ENCODE data around the gene RALBP1. TPM values are rescaled to one million over a fixed set of nuclear protein-coding genes. Genes with fewer than 3 reads are reported as not detected.

The RALBP1 gene
- total RNA-seq, 2 experiments from 2014 or later: 47.3 to 48.4 TPM

DNA sequence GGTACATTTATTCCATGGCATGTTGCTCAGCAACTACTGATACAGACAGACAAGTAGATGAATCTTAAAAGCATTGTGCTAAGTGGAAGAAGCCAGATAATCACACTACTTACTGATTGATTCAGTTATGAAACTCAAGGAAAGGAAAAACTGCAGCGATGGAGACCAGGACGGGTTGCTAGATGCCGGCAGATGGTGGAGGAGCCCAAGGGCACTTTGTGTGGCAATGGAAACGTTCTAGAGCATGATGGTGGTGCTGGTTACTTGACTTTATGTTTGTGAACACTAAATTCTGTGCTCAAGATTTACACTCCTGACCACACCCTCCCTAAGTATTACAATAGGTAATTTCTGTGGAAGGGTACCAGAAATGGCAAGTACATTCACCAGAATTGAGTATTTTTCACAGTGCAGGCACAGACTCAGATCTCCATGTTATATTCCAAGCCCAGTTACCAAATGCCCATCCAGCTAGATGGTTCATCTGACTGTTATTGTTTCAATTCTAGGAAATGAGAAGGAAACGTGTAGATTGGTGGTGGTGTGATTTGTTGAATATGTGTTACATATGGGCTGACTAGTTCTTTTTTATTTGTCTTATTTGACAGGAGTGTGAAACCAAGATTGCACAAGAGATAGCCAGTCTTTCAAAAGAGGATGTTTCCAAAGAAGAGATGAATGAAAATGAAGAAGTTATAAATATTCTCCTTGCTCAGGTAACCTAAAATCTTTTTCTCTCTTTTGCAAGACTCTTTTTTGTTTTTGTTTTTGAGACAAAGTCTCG is 55.1 kb downstream of the RALBP1 start:
- Mint-ChIP-seq H3K27ac (no peak overlapping the region), H3K27me3 (no peaks in the 10 kb centered on the region), H3K4me3 (no peak overlapping the region), H3K9me3 (peaks cover 3% of the 10 kb centered on the region), H3K4me1 (peaks cover 8% of the 10 kb centered on the region), H3K36me3 (ENCODE audit: low read depth) (peaks cover 53% of the 10 kb centered on the region)
- CTCF ChIA-PET: no interaction called here
- no peak for DNase-seq
- POLR2A ChIA-PET: no interaction called here

DNA sequence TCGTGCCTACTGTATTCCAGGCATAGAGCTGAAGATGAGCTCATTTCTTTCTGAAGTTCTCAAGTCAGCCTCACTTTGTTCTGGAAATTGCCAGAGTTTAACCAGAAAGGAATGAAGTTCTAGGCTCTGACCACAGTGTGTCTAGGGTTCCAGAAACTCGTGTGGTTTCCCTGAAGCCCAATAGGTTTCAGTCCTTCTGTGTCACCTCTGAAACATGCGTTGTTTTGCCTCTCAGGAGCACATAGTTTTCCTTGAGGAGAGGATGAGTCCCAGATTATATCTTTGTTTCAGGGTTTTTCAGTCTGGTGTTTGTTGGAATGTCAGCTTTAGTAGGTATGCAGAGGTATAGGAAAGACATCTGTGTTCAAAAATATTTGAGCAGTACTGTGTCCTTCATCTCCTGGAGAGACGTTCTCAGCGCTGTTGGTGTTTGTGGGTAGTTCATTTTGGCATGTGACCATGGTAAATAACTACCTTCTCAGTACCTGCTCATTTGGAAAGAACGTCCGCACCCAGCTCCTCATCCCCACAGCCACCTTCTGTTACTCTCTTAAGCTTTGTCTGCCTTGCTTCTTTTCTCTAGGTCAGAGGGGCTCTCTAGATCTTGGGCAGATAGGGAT is 56.6 kb downstream of the RALBP1 start:
- no peak overlapping the region for H3K4me3 Mint-ChIP-seq

DNA sequence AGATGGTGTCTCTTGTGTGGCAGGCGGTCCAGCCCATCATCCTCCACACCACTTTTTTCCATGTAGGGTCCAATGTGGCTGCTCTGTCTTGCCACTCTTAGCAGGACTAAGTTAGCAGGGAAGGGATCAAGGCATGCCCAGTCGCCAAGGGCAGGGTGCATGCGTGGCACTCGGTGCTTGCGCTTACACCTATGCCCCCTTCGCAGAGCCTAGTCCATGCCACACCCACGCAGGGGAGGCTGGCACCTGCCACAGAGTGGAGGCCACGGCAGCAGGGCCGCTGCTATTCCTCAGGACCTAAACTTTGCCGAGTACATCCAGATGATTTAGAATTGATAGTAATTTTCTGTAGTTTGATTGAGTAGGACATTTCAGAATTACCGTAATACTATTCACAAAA is 59.5 kb downstream of the RALBP1 start:
- peaks cover 36% of the 10 kb centered on the region for H3K36me3 Mint-ChIP-seq (ENCODE audit: low read depth)
- peaks cover 8% of the 10 kb centered on the region for H3K4me1 Mint-ChIP-seq
- H3K27me3 Mint-ChIP-seq: no peaks in the 10 kb centered on the region
- no peak for DNase-seq
- POLR2A ChIA-PET: no interaction called here
- H3K4me3 Mint-ChIP-seq: no peak overlapping the region
- H3K27ac Mint-ChIP-seq: no peak overlapping the region
- no peaks in the 10 kb centered on the region for H3K9me3 Mint-ChIP-seq
- CTCF ChIA-PET: no interaction called here

More for the DNA sequence above, 56.6 kb downstream of the RALBP1 start:
- DNase-seq: no peak
- CTCF ChIA-PET: interaction anchor here (0.9 to 1.3 kb wide), 2 partner anchors 8 to 51 kb away, joined by 3 read pairs; no protein-coding TSS in a partner anchor
- peaks cover 8% of the 10 kb centered on the region for H3K4me1 Mint-ChIP-seq
- H3K9me3 Mint-ChIP-seq: peaks cover 3% of the 10 kb centered on the region
- POLR2A ChIA-PET: no interaction called here
- H3K36me3 Mint-ChIP-seq (ENCODE audit: low read depth): peaks cover 53% of the 10 kb centered on the region
- H3K27ac Mint-ChIP-seq: no peak overlapping the region
- no peaks in the 10 kb centered on the region for H3K27me3 Mint-ChIP-seq

DNA sequence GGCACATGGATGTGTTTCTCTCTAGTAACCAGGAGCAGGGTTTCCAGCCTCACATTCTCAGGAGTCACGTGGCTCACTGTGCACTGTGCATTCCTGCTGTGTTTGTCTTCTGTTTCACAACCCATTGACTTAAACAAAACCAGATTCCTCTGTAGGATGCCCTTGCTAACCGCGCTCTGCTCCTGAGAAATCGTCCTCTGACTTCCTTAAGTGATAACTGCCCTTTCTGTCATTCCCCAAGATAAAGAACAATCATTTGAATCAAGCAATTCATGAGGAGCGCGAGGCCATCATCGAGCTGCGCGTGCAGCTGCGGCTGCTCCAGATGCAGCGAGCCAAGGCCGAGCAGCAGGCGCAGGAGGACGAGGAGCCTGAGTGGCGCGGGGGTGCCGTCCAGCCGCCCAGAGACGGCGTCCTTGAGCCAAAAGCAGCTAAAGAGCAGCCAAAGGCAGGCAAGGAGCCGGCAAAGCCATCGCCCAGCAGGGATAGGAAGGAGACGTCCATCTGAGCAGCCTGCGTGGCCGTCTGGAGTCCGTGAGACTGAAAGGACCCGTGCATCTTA is 60.2 kb downstream of the RALBP1 start:
- no peaks in the 10 kb centered on the region for H3K27me3 Mint-ChIP-seq
- no peak for DNase-seq
- no peak overlapping the region for H3K27ac Mint-ChIP-seq
- H3K36me3 Mint-ChIP-seq (ENCODE audit: low read depth): peaks cover 30% of the 10 kb centered on the region
- CTCF ChIA-PET: no interaction called here
- H3K4me1 Mint-ChIP-seq: peaks cover 2% of the 10 kb centered on the region
- POLR2A ChIA-PET: no interaction called here
- no peaks in the 10 kb centered on the region for H3K9me3 Mint-ChIP-seq
- no peak overlapping the region for H3K4me3 Mint-ChIP-seq

DNA sequence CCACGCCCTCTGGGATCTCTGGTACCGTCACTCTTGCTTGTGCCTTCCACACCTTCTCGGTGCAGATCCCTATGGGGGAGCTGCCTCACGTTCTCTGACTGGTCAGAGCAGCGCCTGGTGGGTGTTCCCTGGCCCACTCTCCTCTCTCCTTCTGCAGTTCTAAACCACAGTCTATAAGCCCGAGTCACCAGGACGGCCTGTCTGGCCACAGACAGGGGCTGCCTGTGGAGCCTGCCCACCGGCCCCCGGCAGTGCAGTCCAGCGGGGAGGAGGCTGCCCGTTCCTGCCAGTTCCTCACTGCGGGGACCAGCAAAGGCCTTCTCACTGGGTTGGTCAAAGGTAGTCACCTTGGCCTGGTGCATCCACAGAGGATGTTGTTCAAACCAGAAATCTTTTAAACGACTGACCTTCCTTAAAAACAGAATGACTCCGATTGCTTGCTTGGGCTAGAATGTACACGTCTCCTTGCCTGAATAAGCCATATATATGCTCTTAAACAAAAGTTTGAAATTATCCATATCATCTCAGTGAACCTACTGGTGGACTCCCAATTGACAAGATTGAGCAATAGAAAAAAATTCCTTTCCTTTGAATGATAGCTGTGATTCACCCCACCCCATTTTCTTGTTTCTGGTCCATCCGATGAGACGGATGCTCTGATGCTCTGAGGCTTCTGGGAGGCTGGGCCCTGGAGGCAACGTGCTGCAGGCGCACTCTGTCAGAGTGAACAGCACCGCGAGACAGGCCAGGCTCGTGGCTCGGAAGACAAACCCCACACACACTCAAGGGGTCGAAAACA is 61.2 kb downstream of the RALBP1 start:
- no peak for DNase-seq
- H3K4me3 Mint-ChIP-seq: no peak overlapping the region

DNA sequence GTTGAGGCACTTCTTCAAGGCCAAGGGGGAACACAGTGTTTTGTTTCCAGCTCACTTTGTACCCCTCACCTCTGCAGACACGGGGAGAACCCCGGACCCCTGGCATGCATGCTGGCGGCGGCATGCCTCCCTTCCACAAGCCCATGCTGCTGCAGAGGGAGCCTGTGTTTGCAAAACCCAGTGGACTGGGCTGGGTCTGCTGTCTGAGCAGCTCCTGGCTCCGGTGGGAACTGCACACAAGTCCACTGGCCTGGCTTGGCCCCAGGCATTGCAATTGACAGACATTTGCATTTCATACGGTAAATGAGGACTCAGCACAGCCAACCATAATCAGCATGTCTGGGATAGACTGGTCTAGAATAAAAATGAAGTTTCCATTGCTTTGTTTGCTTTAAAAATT is 62.4 kb downstream of the RALBP1 start:
- Mint-ChIP-seq H3K27me3 (no peaks in the 10 kb centered on the region), H3K4me3 (no peak overlapping the region), H3K36me3 (ENCODE audit: low read depth) (peaks cover 19% of the 10 kb centered on the region), H3K4me1 (no peaks in the 10 kb centered on the region), H3K9me3 (no peaks in the 10 kb centered on the region), H3K27ac (no peak overlapping the region)
- ChIA-PET POLR2A (interaction anchor here (0.6 kb wide), 1 partner anchor 259 kb away, joined by 3 read pairs; no protein-coding TSS in a partner anchor), CTCF (no interaction called here)
- DNase-seq: no peak

More for the DNA sequence above, 61.2 kb downstream of the RALBP1 start:
- H3K27ac Mint-ChIP-seq: no peak overlapping the region
- H3K27me3 Mint-ChIP-seq: no peaks in the 10 kb centered on the region
- H3K36me3 Mint-ChIP-seq (ENCODE audit: low read depth): peaks cover 22% of the 10 kb centered on the region
- CTCF ChIA-PET: no interaction called here
- POLR2A ChIA-PET: interaction anchor here (0.6 kb wide), 1 partner anchor 258 kb away, joined by 3 read pairs; no protein-coding TSS in a partner anchor
- H3K9me3 Mint-ChIP-seq: no peaks in the 10 kb centered on the region
- no peaks in the 10 kb centered on the region for H3K4me1 Mint-ChIP-seq

DNA sequence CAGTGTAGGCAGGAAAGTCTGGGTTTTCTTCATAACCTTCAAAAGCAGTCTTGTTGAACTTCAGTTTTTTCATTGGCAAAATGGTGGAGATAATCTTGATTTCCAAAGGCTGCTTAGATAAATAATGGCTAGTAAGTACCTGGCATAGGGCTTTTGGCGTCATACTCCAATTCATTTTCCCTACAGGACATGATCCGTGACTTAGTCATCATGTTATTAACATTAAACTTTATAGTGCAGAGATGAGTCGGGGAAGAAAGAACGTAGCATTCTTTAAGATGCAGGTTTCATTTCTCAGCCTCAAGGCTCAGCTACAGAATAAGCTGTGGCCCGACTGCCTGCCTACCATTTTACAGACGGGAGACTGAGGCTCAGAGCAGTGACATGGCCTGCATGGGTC is 64.0 kb downstream of the RALBP1 start:
- ChIA-PET POLR2A (no interaction called here), CTCF (interaction anchor here (0.6 to 1.1 kb wide), 3 partner anchors 8 to 1776 kb away, joined by 3 read pairs; no protein-coding TSS in a partner anchor)
- Mint-ChIP-seq H3K4me1 (no peaks in the 10 kb centered on the region), H3K27ac (no peak overlapping the region), H3K9me3 (no peaks in the 10 kb centered on the region), H3K36me3 (ENCODE audit: low read depth) (peaks cover 12% of the 10 kb centered on the region), H3K27me3 (no peaks in the 10 kb centered on the region), H3K4me3 (no peak overlapping the region)
- no peak for DNase-seq

DNA sequence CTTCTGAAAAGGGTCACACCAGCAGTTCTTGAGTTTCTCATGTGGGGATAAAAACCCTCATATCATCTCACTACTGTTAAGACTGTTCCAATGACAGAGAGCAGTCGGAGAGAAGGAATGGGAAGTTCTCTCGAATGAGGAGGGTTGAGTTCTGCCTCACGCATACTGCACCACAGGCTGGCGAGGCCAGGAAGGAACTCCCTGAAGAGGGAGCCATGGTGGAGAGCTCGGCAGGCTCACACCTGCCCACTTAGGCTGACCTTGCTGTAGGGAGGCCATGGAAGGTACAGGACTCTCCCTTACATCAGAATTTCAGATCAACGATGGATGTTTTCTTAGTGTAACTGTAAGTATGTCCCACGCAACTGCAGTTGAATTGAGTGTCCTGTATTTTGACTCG is 64.6 kb downstream of the RALBP1 start:
- Mint-ChIP-seq H3K27ac (no peak overlapping the region), H3K4me3 (no peak overlapping the region), H3K27me3 (no peaks in the 10 kb centered on the region), H3K9me3 (no peaks in the 10 kb centered on the region), H3K36me3 (ENCODE audit: low read depth) (peaks cover 11% of the 10 kb centered on the region), H3K4me1 (no peaks in the 10 kb centered on the region)
- ChIA-PET POLR2A (no interaction called here), CTCF (interaction anchor here (1.1 kb wide), 1 partner anchor 8 kb away, joined by 3 read pairs; no protein-coding TSS in a partner anchor)
- DNase-seq: no peak

DNA sequence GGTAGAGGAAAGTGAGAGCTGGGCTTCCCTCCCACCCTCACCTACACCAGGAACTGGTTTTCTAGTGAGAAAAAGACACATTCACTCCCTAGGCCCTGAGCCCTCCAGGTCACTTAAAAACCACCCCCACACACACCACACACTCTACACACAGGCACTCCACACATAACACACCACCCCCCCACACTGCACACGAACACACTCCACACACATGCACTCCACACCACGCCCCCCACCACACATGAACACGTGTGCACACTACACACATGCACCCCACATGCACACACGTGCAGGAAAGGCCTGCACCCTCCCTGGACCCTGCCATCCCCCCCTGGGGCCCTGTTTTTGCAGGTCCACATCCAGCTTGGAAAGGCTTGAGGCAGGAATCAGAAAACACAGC is 67.6 kb downstream of the RALBP1 start:
- Mint-ChIP-seq H3K36me3 (ENCODE audit: low read depth) (peaks cover 7% of the 10 kb centered on the region), H3K4me1 (no peaks in the 10 kb centered on the region), H3K27me3 (no peaks in the 10 kb centered on the region), H3K9me3 (no peaks in the 10 kb centered on the region), H3K27ac (no peak overlapping the region), H3K4me3 (no peak overlapping the region)
- no peak for DNase-seq
- POLR2A ChIA-PET: no interaction called here
- CTCF ChIA-PET: no interaction called here

DNA sequence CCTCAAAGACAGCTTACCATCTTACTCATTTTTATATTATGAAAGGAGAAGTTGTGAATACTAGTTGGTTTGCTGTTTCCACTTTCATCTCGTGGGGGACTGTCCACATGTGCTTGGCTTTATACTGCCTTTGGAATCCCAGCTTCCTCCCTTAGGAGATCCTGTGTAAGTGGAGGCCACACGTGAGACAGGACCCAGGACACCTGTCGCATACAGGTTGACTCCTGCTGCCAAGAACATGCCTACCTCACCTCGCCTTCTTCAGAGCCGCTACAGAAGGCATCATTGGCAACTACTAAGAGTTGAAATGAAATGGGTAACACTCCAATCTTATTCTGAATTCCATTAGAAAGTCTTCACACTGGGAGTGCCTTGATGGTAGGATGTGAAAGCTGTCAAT is 69.7 kb downstream of the RALBP1 start:
- POLR2A ChIA-PET: no interaction called here

DNA sequence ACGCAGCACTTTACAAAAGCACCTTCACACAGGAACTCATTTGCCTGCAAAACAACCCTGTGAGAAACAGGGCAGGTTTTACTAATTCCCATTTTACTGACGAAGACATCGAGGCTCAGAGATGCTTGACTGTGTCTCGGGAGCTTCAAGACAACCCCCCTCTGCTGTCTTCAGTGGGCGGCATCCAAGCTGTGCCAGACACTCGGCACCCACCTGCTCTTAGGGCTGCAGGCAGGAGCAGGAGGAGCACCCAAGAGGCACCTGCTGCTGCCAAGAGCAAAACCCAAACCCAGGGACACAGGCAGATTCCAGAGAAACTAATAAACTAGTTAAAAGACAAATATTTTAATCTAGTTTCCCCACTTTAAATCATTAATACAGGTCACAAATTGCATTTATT is 71.2 kb downstream of the RALBP1 start:
- H3K27ac Mint-ChIP-seq: no peak overlapping the region

More for the DNA sequence above, 69.7 kb downstream of the RALBP1 start:
- no peak overlapping the region for H3K27ac Mint-ChIP-seq
- H3K9me3 Mint-ChIP-seq: no peaks in the 10 kb centered on the region
- H3K4me1 Mint-ChIP-seq: no peaks in the 10 kb centered on the region
- H3K36me3 Mint-ChIP-seq (ENCODE audit: low read depth): peaks cover 15% of the 10 kb centered on the region
- no peak overlapping the region for H3K4me3 Mint-ChIP-seq
- no peaks in the 10 kb centered on the region for H3K27me3 Mint-ChIP-seq
- no peak for DNase-seq
- CTCF ChIA-PET: interaction anchor here (1.3 to 1.5 kb wide), 2 partner anchors 17 to 178 kb away, joined by 3 read pairs; no protein-coding TSS in a partner anchor

DNA sequence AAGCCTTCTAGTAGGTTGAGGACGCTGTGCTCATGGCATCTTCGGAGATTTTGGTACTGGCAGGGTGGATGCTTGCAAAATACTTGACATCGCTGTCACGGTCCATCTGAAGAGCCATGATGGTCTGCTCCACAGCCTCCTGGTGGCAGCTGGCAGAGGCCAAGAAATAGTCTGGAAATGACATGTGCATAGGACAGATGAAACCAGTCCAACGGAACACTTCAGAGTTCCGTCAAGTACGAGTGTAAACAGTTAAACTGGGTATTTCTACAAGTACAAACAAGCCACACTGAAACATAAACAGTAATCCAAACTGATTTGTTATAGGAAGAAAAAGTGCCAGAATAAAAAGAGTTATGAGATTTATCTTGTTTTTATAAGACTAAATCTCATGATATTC is 72.5 kb downstream of the RALBP1 start:
- Mint-ChIP-seq H3K27me3 (no peaks in the 10 kb centered on the region), H3K27ac (no peak overlapping the region), H3K36me3 (ENCODE audit: low read depth) (peaks cover 23% of the 10 kb centered on the region), H3K9me3 (peaks cover 2% of the 10 kb centered on the region), H3K4me1 (no peaks in the 10 kb centered on the region), H3K4me3 (no peak overlapping the region)
- CTCF ChIA-PET: no interaction called here
- DNase-seq: no peak
- POLR2A ChIA-PET: no interaction called here

More for the DNA sequence above, 71.2 kb downstream of the RALBP1 start:
- Mint-ChIP-seq H3K4me3 (no peak overlapping the region), H3K9me3 (no peaks in the 10 kb centered on the region), H3K36me3 (ENCODE audit: low read depth) (peaks cover 15% of the 10 kb centered on the region), H3K4me1 (no peaks in the 10 kb centered on the region), H3K27me3 (no peaks in the 10 kb centered on the region)
- POLR2A ChIA-PET: no interaction called here
- CTCF ChIA-PET: interaction anchor here (0.6 kb wide), 1 partner anchor 70 kb away, joined by 3 read pairs; no protein-coding TSS in a partner anchor
- no peak for DNase-seq

DNA sequence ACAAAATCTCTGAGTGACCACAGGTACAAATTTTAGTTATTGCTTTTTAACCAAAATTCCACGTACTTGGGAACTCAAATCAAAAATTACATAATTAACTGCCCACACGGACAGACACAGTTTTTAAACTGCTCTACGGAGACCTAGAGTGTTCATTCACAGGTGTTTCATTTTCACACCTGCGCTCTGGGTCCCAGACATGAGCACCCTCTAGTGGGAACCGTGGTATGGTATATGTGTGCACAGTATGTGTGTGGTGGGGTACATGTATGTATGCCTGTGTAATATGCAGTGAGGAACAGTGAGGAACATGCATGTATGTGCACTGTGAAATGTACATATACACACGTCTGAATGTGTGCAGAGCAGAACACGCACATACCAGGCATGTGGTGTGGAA is 74.1 kb downstream of the RALBP1 start:
- Mint-ChIP-seq H3K4me3 (no peak overlapping the region), H3K9me3 (peaks cover 3% of the 10 kb centered on the region), H3K4me1 (no peaks in the 10 kb centered on the region), H3K27ac (no peak overlapping the region), H3K36me3 (ENCODE audit: low read depth) (peaks cover 34% of the 10 kb centered on the region), H3K27me3 (no peaks in the 10 kb centered on the region)
- DNase-seq: no peak
- CTCF ChIA-PET: no interaction called here
- POLR2A ChIA-PET: no interaction called here
